Caco-2 (cell line): ENCODE data around the gene CDH19. TPM values are rescaled to one million over a fixed set of nuclear protein-coding genes. Genes with fewer than 3 reads are reported as not detected.

Experiments used
- BruUV-seq: library from RNA; stranded (reverse); fragments of 400-500 nt; replicated peaks from 2 replicates; lab custom pipeline; 2021; lab: Mats Ljungman, UMichigan
- CTCF ChIA-PET: fragments of 300-600 bp; sonication (Branson Sonifier 250); formaldehyde crosslinking; loops from one replicate; lab custom pipeline; 2022; ENCODE audit warnings: antibody characterized with exemption; lab: Charles Lee
- POLR2A ChIA-PET: fragments of 300-600 bp; sonication (Branson Sonifier 250); formaldehyde crosslinking; loops from one replicate; lab custom pipeline; 2022; ENCODE audit warnings: antibody characterized with exemption; lab: Charles Lee
- DNase-seq, 2 experiments: peaks; one replicate each; pipeline versions ENCODE4 v3.0.0 to v3.0.0-alpha.2; 2020 to 2022
- H3K27me3 ChIP-seq: replicated peaks from 2 replicates; pipeline ENCODE4 v1.6.0; 2011; ENCODE audit warnings: low read length; ENCODE audit not compliant: control insufficient read depth, insufficient read depth
- H3K36me3 ChIP-seq: 2 replicates; pipeline ENCODE4 v1.5.1; 2011; ENCODE audit warnings: low read length; ENCODE audit not compliant: control insufficient read depth, insufficient read depth
- H3K4me1 ChIP-seq: fragments of 250-450 bp; sonication (Bioruptor Pico); 2 replicates; pipeline ENCODE4 v1.5.1; 2020; ENCODE audit warnings: mild to moderate bottlenecking
- H3K4me3 ChIP-seq: 2 replicates; pipeline ENCODE4 v1.5.1; 2011; ENCODE audit warnings: low read depth, mild to moderate bottlenecking, control low read depth, low read length
- H3K9me3 ChIP-seq: fragments of 250-450 bp; sonication (Bioruptor Pico); 2 replicates; pipeline ENCODE4 v1.5.1; 2020; ENCODE audit warnings: mild to moderate bottlenecking, moderate library complexity
- H3K27ac Mint-ChIP-seq: one replicate; pipeline ENCODE4 v1.8.0; 2022; ENCODE audit warnings: mixed read lengths; ENCODE audit not compliant: unreplicated experiment
- H3K27me3 Mint-ChIP-seq: one replicate; pipeline ENCODE4 v1.8.0; 2022; ENCODE audit warnings: mixed read lengths; ENCODE audit not compliant: insufficient read depth, unreplicated experiment
- H3K36me3 Mint-ChIP-seq: one replicate; pipeline ENCODE4 v1.8.0; 2022; ENCODE audit warnings: mild to moderate bottlenecking, mixed read lengths; ENCODE audit not compliant: insufficient read depth, unreplicated experiment
- H3K4me1 Mint-ChIP-seq: one replicate; pipeline ENCODE4 v1.8.0; 2022; ENCODE audit warnings: low read depth, mixed read lengths; ENCODE audit not compliant: unreplicated experiment
- H3K4me3 Mint-ChIP-seq: one replicate; pipeline ENCODE4 v1.8.0; 2022; ENCODE audit warnings: mild to moderate bottlenecking, moderate library complexity, mixed read lengths; ENCODE audit not compliant: unreplicated experiment
- H3K9me3 Mint-ChIP-seq: one replicate; pipeline ENCODE4 v1.8.0; 2022; ENCODE audit warnings: mixed read lengths; ENCODE audit not compliant: unreplicated experiment
- intact Hi-C: fragments of 100-400 bp; cut with micrococcal nuclease; formaldehyde crosslinking; loops from one replicate; pipeline ENCODE4 v1.10.0; 2022; ENCODE audit not compliant: unreplicated experiment
- total RNA-seq: library from RNA; stranded (reverse); gene quantifications from 2 replicates; pipeline ENCODE4 v1.2.3, GENCODE V29; 2022
- TF ChIP-seq, protein P1 (sequence below), 2 experiments: fragments of 200-600 bp in 1 of 2; IDR thresholded peaks; 1 replicate in 1 of 2; 2 replicates in 1 of 2; pipeline versions ENCODE4 v1.5.1 to v1.8.0; 2011 to 2022; ENCODE audit warnings: antibody characterized with exemption in 1 of 2, control low read depth in 1 of 2, inconsistent platforms in 1 of 2, low read depth in 1 of 2, low read length in 1 of 2, mild to moderate bottlenecking in 1 of 2, moderate library complexity in 1 of 2; ENCODE audit not compliant: insufficient read depth in 1 of 2, severe bottlenecking in 1 of 2, unreplicated experiment in 1 of 2

Gene CDH19
- total RNA-seq, 1 experiment from 2014 or later: not detected

GRCh38 chr18:66645983-66646382 lies 42.1 kb upstream of the CDH19 start:
- BruUV-seq: no TSS peak
- H3K27me3 Mint-ChIP-seq: peaks cover 2% of the 10 kb centered on the region
- no peaks in the 10 kb centered on the region for H3K9me3 Mint-ChIP-seq
- Histone ChIP-seq H3K27me3 (no peaks in the 10 kb centered on the region), H3K36me3 (no peaks in the 10 kb centered on the region), H3K4me1 (no peaks in the 10 kb centered on the region), H3K4me3 (no peak overlapping the region), H3K9me3 (no peaks in the 10 kb centered on the region)
- TF ChIP-seq, protein P1, sequence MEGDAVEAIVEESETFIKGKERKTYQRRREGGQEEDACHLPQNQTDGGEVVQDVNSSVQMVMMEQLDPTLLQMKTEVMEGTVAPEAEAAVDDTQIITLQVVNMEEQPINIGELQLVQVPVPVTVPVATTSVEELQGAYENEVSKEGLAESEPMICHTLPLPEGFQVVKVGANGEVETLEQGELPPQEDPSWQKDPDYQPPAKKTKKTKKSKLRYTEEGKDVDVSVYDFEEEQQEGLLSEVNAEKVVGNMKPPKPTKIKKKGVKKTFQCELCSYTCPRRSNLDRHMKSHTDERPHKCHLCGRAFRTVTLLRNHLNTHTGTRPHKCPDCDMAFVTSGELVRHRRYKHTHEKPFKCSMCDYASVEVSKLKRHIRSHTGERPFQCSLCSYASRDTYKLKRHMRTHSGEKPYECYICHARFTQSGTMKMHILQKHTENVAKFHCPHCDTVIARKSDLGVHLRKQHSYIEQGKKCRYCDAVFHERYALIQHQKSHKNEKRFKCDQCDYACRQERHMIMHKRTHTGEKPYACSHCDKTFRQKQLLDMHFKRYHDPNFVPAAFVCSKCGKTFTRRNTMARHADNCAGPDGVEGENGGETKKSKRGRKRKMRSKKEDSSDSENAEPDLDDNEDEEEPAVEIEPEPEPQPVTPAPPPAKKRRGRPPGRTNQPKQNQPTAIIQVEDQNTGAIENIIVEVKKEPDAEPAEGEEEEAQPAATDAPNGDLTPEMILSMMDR (IDR thresholded peaks at IDR 0.05; ENCODE audit: insufficient read depth in 1 of 2, low read depth in 1 of 2, low read length in 1 of 2, severe bottlenecking in 1 of 2, unreplicated experiment in 1 of 2): no peak
- H3K4me1 Mint-ChIP-seq: no peaks in the 10 kb centered on the region
- H3K36me3 Mint-ChIP-seq: no peaks in the 10 kb centered on the region
- H3K4me3 Mint-ChIP-seq: no peak overlapping the region
- intact Hi-C loops: no loop called here
- no peak for DNase-seq
- H3K27ac Mint-ChIP-seq: no peak overlapping the region
- POLR2A ChIA-PET: no interaction called here
- CTCF ChIA-PET: no interaction called here

DNA sequence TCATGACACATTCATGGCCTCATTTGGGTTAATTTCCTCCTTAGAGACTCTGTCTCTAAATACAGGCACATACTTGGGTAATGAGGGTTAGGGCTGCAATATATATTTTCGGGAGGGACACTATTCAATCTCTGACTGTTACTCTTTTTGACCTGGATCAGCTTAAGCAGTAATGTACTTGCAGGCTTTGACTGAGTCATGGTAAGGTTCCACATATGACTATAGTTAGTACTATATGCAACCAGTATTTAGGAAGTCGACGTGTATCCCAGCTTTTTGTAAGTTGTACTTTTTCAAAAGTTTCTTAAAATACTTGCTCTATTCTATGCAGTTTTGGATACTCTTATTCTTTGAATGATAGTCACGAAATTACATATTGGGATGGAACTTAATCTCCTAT lies 37.2 kb upstream of the CDH19 start:
- BruUV-seq: no TSS peak
- H3K4me3 Mint-ChIP-seq: no peak overlapping the region
- ChIA-PET POLR2A (no interaction called here), CTCF (no interaction called here)
- no peaks in the 10 kb centered on the region for H3K9me3 ChIP-seq
- no peaks in the 10 kb centered on the region for H3K27me3 ChIP-seq
- H3K9me3 Mint-ChIP-seq: no peaks in the 10 kb centered on the region
- intact Hi-C loops: no loop called here
- H3K36me3 Mint-ChIP-seq: no peaks in the 10 kb centered on the region
- H3K27ac Mint-ChIP-seq: no peak overlapping the region
- H3K27me3 Mint-ChIP-seq: peaks cover 2% of the 10 kb centered on the region
- TF ChIP-seq, protein P1 (IDR thresholded peaks at IDR 0.05; ENCODE audit: insufficient read depth in 1 of 2, low read depth in 1 of 2, low read length in 1 of 2, severe bottlenecking in 1 of 2, unreplicated experiment in 1 of 2): no peak
- no peaks in the 10 kb centered on the region for H3K36me3 ChIP-seq
- no peaks in the 10 kb centered on the region for H3K4me1 ChIP-seq
- no peaks in the 10 kb centered on the region for H3K4me1 Mint-ChIP-seq
- no peak overlapping the region for H3K4me3 ChIP-seq
- no peak for DNase-seq

DNA sequence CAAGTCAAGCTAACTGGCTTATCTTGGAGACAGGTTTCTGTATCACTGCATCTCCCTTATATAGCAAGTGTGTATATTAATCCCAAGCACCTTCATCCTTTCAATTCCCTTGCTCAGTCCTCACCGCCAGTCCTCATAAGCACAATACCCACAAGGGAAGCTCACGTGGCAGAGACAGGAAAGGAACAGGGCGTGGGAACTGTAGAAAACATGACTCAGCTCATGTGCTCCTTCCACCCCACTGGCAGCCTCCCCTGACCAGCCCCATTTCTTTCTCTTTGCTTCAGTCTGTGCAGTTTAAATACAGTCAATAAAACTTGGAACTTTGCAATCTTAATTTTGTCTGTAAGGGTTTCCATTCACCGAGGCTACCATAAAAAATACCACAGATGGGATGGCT lies 36.5 kb upstream of the CDH19 start:
- BruUV-seq: no TSS peak
- POLR2A ChIA-PET: no interaction called here
- no peak overlapping the region for H3K27ac Mint-ChIP-seq

More for the DNA sequence above, 36.5 kb upstream of the CDH19 start:
- no peak overlapping the region for H3K4me3 ChIP-seq
- no peaks in the 10 kb centered on the region for H3K27me3 ChIP-seq
- no peak for DNase-seq
- CTCF ChIA-PET: no interaction called here
- intact Hi-C loops: no loop called here
- H3K27me3 Mint-ChIP-seq: peaks cover 2% of the 10 kb centered on the region
- H3K4me1 ChIP-seq: no peaks in the 10 kb centered on the region
- no peaks in the 10 kb centered on the region for H3K36me3 ChIP-seq
- no peaks in the 10 kb centered on the region for H3K9me3 Mint-ChIP-seq
- no peak overlapping the region for H3K4me3 Mint-ChIP-seq
- TF ChIP-seq, protein P1 (IDR thresholded peaks at IDR 0.05; ENCODE audit: insufficient read depth in 1 of 2, low read depth in 1 of 2, low read length in 1 of 2, severe bottlenecking in 1 of 2, unreplicated experiment in 1 of 2): no peak
- H3K4me1 Mint-ChIP-seq: no peaks in the 10 kb centered on the region
- no peaks in the 10 kb centered on the region for H3K36me3 Mint-ChIP-seq
- H3K9me3 ChIP-seq: no peaks in the 10 kb centered on the region
